HG03439 (cell line): ENCODE results near the gene NPAS1.
"Not testable (repeated sequence)": the region's sequence is repeated elsewhere in the genome, so short reads cannot be mapped to it uniquely, and the experiment has no call there.

Experiments
- ATAC-seq: cut with Tn5 transposase; IDR thresholded peaks from one replicate; pipeline ENCODE4 v1.9.1; 2021; ENCODE audit warnings: mild to moderate bottlenecking, moderate library complexity; ENCODE audit not compliant: unreplicated experiment

NPAS1 gene

GRCh38 chr19:47044946-47045866 lies 25.6 kb downstream of the NPAS1 start:
- no peak for ATAC-seq

GRCh38 chr19:47045867-47046470 lies 26.3 kb downstream of the NPAS1 start:
- ATAC-seq = no peak

GRCh38 chr19:47047272-47047762 lies 27.7 kb downstream of the NPAS1 start:
- ATAC-seq = no peak

GRCh38 chr19:47047763-47048405 lies 28.2 kb downstream of the NPAS1 start:
- ATAC-seq = peak; percentile 34

- no peak for ATAC-seq
Measured at GRCh38 chr19:47049307-47049700, 29.7 kb downstream of the NPAS1 start.

GRCh38 chr19:47050562-47050961 lies 30.9 kb downstream of the NPAS1 start:
- ATAC-seq = not testable (repeated sequence)

- ATAC-seq = no peak
Measured at GRCh38 chr19:47056411-47056810, 36.8 kb downstream of the NPAS1 start.

GRCh38 chr19:47057328-47057727 lies 37.7 kb downstream of the NPAS1 start:
- no peak for ATAC-seq

- ATAC-seq = no peak
Measured at GRCh38 chr19:47058621-47059022, 39.0 kb downstream of the NPAS1 start.

- no peak for ATAC-seq
Measured at GRCh38 chr19:47063874-47064273, 44.2 kb downstream of the NPAS1 start.

- no peak for ATAC-seq
Measured at GRCh38 chr19:47065242-47065641, 45.6 kb downstream of the NPAS1 start.

- no peak for ATAC-seq
Measured at GRCh38 chr19:47066376-47067214, 47.0 kb downstream of the NPAS1 start.

- ATAC-seq = no peak
Measured at GRCh38 chr19:47067215-47067847, 47.7 kb downstream of the NPAS1 start.

- ATAC-seq = no peak
Measured at GRCh38 chr19:47068246-47068645, 48.6 kb downstream of the NPAS1 start.

- no peak for ATAC-seq
Measured at GRCh38 chr19:47068876-47069406, 49.3 kb downstream of the NPAS1 start.

- no peak for ATAC-seq
Measured at GRCh38 chr19:47069795-47070194, 50.2 kb downstream of the NPAS1 start.

GRCh38 chr19:47070756-47071155 lies 51.1 kb downstream of the NPAS1 start:
- ATAC-seq = no peak

- ATAC-seq = no peak
Measured at GRCh38 chr19:47071731-47072130, 52.1 kb downstream of the NPAS1 start.

- ATAC-seq = no peak
Measured at GRCh38 chr19:47072323-47072722, 52.7 kb downstream of the NPAS1 start.

- ATAC-seq = no peak
Measured at GRCh38 chr19:47073574-47073973, 53.9 kb downstream of the NPAS1 start.
